Esophagus muscularis mucosa (tissue), 3 donors: ENCODE data around the gene DDX39A.

Experiments used
- POLR2A ChIP-seq: fragments of 450-650 bp; IDR thresholded peaks from one replicate; pipeline ENCODE4 v1.6.1; 2017; ENCODE audit warnings: antibody characterized with exemption, moderate library complexity, mild to moderate bottlenecking, low read depth
- POLR2AphosphoS5 ChIP-seq, 2 donors: sonication (generic); formaldehyde crosslinking; IDR thresholded peaks; one replicate each; pipeline ENCODE4 v1.6.1; 2017; ENCODE audit warnings: antibody characterized with exemption in 2 of 2
- TF ChIP-seq, protein P1 (sequence below), 3 experiments: fragments of 200-600 bp in 2 of 3; fragments of 450-650 bp in 1 of 3; sonication (generic) in 2 of 3; IDR thresholded peaks; one replicate each; pipeline ENCODE4 v1.5.1; 2017 to 2019; ENCODE audit warnings: antibody characterized with exemption in 3 of 3, mild to moderate bottlenecking in 2 of 3, moderate library complexity in 1 of 3

DNA sequence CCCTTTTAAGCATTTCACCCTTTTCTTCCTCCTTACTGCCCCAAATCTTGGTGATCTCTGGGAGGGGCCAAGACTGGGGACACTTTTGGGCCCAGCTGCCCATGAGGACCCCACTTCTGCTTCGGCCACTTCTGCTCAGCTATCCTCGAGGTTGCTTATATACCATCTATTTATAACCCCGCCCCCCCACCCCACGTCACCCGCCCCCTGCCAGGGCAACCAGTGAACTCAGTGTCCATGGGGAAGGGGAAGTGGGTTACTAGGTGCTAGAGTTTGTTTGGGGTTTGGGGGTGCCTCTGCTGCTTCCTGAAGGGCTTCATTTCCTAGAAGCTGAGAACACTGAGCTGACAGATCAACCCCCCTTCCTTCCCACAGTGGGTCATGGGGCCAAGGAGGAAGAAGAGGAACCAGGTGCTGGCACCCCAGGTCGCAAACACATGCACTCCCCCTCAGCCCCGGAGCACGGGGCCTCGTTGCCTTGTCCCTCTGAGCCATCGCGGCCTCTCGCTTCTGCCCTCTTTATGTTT, 44.0 kb downstream of the DDX39A start:
- TF ChIP-seq, protein P1, sequence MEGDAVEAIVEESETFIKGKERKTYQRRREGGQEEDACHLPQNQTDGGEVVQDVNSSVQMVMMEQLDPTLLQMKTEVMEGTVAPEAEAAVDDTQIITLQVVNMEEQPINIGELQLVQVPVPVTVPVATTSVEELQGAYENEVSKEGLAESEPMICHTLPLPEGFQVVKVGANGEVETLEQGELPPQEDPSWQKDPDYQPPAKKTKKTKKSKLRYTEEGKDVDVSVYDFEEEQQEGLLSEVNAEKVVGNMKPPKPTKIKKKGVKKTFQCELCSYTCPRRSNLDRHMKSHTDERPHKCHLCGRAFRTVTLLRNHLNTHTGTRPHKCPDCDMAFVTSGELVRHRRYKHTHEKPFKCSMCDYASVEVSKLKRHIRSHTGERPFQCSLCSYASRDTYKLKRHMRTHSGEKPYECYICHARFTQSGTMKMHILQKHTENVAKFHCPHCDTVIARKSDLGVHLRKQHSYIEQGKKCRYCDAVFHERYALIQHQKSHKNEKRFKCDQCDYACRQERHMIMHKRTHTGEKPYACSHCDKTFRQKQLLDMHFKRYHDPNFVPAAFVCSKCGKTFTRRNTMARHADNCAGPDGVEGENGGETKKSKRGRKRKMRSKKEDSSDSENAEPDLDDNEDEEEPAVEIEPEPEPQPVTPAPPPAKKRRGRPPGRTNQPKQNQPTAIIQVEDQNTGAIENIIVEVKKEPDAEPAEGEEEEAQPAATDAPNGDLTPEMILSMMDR (IDR thresholded peaks at IDR 0.05): no peak
- TF ChIP-seq POLR2AphosphoS5 (IDR thresholded peaks at IDR 0.05): peak in 1 of 2 donors; percentile 26
- TF ChIP-seq POLR2A: no peak
